GM20431 (cell line): Measurements from ENCODE around the gene SNX25.
"Not testable (repeated sequence)": the region's sequence is repeated elsewhere in the genome, so short reads cannot be mapped to it uniquely, and the experiment has no call there.

Experiments
- in situ Hi-C: fragments of 300-500 bp; cut with MseI, MboI; formaldehyde crosslinking; loops from one replicate; pipeline ENCODE4 v1.15.0; 2020; ENCODE audit warnings: low sequenced_read_pairs; ENCODE audit not compliant: unreplicated experiment

Gene SNX25

DNA sequence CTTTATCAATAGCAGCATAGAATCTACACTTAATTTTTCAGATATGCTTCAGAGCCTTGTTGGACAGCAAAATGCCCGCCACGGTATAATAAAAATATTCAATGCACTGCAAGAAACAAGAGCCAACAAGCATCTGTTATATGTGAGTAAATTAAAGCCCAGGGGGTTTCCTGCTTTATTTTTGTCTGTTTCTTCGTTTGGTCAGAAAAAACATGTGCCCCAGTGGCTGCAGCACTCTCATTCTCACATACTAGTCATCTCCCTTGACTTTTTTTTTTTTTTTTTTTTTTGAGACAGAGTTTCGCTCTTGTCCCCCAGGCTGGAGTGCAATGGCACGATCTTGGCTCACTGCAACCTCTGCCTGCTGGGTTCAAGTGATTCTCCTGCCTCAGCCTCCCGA, 153.2 kb downstream of the SNX25 start:
- in situ Hi-C loops = not testable (repeated sequence)

DNA sequence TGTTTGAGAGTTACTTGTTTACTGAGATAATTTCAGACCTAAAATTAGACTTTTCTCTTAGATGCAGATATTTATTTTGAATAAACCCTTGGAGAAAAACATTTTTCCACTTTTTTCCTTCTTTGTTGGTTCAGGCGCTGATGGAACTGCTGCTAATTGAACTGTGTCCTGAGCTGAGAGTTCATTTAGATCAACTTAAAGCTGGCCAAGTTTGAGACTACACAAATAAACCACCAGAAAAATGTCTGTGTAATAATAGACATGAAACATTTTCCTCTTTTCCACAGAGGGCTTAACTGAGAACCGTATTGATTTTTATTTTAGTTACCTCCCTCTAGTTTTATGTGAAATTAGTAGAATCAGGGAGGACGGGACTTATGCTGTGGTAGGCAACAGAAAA, 153.9 kb downstream of the SNX25 start:
- in situ Hi-C loops = no loop called here

DNA sequence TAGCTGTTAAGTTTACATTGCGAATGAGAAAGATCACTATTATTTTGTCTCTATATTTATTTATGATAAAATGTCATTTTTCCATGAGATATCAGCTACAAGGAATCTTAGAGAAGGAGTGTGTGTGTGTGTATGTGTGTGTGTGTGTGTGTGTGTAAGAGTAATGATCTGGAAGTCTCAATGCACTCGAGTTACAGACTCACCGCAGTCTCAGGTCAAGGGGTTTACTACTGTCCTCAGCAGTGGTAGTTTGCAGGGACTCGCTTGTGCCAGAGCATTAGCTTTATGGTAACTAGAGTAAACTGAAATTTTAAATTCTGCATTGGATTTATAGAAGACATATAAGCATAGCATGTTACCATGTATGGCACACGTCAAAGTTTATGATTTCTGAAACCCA, 155.5 kb downstream of the SNX25 start:
- in situ Hi-C loops = no loop called here

DNA sequence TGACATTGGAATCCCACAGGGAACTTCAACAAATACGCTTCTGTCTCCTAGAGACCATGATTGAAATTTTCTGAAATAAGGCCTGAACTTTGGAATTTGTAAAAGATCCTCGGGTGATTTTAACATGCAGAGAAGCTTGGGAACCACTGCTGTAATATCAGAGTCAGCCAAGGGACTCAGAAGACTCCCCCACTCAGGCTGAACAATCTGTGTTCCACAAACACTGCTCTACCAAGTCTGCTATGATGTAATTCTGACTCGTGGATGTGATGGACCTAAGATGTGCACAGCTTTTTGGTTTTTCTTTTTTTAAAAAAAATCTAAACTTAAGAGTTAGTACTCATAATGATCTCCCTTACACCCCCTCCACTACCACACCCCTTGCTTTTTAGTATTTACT, 160.3 kb downstream of the SNX25 start:
- in situ Hi-C loops = no loop called here

DNA sequence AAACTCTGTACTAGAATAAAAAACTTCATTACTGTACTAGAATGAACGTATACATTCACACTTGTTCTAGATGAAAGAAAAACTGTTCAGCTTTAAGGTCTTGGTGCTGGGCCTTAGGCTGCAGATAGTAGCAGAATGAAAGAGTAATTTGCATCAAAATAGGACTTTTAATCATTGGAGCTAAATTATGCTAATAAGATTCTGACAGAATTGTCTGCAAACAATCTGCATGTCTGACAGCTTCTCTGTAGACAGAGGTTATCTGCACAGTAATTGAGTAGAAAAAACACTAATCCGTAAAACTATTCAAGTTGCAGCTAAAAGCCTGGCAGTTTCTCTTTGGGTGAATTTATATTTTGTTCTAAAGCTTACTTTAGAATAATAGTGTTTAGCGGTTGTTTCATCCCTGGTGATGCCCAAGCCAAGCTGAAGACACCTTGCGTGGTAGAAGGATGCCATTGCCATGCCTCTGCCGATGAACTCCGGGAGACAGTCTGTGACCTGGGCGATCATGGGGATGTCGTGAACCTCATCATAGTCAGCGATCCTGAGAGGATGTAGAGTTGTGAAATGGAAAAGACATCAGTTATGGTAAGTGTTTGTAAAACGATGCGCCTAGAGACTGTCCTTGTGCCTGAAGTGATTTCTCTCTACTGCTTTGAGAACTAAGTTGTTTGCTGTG, 161.0 kb downstream of the SNX25 start:
- in situ Hi-C loops = no loop called here

DNA sequence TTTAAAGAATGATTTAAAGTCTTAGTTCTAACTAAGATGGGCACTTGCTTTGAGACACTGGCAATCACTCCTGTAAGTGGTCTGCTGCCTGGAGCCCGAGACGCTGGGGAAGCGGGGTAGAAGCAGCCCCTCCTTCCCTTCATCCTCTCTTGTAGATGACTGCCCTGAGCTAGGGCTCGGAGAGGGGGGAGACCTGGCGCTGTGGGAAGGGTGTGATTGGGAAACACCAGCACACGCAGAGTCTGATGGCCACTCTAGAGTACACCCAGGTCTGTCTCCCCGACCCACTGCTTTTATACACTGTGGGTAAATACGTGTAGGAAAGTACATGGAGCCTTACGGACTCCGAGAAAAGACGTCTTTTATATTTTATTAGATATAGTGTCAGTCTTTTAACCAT, 162.3 kb downstream of the SNX25 start:
- in situ Hi-C loops = no loop called here

DNA sequence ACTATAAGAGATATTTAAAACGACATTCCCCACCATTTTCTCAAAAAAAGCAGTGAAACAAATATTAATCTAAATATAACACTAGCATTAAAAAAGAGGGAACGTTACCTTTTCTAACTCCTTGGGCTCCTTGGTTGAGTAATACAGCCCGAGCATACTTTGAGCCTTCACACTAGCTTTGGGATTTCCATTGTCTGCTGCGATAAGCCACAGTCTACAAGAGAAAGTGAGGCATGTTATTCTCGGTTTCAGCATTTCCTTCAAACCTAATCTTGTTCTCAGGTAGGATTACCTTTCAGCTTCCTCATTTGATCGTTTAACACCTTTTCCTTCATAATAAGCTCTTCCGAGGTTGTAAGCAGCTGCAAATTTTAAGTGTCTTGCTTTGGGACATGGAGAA, 164.6 kb downstream of the SNX25 start:
- in situ Hi-C loops = no loop called here

DNA sequence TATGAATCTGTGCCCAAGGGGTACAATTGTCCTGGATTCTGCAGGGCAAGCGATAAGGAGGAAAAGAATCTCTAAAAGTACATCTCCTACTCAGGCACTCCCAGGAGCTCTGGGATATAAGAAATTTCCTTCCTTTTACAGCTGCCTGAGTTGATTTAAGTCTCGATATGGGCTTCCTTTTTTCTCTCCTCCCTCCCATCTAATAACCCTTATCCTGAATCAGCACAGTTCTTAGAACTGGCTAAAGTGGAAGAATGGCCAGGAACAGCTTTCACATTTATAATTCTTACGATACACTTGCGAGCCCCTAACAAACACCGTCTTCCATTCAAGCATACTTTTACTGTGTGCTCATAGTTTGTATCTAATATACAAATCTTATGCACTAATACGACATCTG, 165.2 kb downstream of the SNX25 start:
- in situ Hi-C loops = no loop called here

DNA sequence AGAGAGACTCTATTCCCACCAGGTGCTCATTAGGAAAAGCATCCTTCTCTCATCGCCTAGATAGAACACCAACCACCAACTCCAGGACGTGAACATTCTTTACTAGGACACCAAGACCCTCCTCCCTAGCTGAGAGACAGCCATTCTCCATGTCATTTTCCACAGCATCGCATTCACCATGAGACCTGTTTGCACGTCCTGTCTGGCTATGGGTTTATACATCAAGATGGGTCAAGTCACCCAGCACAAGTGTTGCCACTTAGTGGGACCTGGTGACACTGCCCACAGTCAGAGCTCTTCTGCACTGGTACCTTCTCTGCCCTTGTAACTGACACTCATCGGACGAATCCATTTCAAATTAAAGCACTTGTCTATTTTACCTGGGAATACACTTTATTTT, 168.9 kb downstream of the SNX25 start:
- in situ Hi-C loops = no loop called here

DNA sequence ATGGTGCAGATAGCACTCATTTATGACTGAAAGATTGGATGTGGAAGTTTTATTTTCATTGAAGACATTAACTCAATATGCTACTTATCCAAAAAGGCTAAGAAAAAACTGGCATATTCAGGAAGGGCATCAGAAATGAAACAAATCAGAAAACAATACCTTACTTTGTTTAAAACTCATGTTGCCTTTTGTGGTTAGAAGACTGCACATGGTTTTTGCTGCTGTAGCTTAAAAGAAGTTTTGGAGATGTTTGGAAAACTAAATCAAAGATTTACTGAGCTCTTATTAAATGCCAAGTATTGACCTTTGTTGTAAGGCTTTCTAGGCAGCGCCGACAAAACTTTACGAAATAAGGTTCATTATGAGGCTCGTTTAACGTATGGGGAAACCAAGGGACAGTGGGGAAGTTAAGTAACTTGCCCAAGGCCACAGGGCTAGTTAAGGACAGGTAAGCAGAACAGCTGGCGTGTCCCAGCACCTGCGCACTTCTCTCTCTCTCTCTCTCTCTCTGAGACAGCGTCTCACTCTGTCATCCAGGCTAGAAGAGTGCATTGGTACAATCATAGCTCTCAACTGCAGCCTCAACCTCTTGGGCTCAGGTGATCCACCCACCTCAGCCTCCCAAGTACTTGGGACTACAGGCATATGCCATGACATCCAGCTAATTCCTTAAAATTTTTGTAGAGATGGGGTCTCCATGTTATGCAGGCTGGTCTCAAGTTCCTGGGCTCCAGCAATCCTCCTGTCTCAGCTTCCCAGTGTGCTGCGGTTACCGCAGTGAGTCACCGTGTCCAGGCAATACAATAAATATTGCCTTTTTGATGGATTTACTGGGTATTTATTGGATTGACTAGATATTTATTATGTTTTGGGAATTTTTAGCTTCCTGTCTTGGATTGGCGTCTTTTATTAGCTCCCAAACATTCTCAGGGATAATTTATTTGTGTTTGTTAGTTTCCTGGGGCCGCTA, 170.2 kb downstream of the SNX25 start:
- in situ Hi-C loops = no loop called here

DNA sequence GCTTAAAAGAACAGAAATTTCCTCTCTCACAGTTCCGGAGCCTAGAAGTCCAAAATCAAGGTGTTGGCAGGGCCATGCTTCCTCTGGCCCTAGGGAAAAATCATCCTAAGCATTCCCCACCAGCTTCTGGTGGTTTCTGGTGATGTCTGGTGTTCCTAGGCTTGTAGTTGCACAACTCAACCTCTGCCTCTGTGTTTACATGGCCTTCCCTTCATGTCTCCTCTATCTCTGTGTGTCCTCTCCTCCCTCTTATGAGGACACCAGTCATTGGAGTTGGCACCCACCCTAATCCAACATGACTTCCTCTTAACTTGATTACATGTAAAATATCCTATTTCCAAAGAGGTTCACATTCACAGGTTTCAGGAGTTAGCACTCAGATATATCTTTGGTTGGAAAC, 170.9 kb downstream of the SNX25 start:
- in situ Hi-C loops = no loop called here

DNA sequence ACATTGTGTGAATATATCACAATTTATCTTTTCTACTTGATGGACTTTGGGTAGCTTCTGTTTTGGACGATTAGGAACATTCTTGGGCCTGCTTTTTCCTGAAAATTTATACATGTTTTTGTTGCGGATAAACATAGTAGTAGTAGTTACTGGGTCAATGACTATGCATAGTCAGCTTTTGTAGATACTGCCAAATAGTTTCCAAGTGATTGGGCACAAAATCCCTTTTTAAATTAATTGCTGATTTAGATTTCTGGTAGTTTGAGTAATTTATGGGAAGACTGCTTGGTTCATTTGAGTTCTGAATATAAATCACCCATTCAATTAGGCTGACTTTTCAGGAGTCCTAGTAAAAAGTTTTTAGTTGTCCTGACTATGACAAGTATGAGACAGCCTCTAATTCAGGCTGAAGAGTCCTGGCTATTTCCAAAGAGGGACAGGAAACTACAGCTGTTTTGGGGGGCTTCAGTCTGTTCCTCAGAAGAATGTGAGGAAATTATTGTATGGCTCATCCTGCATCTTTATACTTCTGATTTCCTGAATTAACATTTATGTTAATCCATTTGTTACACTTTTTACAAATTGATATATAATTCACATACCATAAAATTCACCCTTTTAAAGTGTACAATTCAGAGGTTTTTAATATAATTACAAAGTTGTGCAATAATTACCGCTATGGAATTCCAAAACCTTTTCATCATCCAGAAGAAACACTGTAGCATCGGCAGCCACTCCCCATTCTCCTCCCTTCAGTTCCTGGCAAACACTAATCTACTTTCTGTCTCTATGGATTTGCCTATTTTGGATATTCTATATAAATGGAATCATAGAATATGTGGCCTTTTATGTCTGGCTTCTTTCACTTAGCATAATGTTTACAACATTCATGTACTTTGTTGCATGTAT, 172.1 kb downstream of the SNX25 start:
- in situ Hi-C loops = no loop called here

DNA sequence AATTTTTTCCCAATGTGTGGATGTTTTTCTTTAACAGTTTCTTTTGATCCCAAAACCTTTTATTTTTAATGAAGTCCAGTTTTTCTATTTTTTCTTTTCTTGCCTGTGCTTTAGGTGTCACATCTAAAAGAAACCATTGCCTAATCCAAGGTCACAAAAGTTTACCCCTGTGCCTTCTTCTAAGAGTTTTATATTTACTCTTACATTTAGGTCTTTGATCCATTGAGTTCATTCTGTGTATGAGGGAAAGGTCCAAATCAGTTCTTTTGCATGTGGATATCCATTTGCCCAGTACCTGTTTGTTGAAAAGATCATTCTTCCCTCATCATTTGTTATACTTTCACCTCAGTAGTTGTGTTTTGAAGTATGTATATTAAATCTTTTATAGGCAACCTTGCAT, 173.4 kb downstream of the SNX25 start:
- in situ Hi-C loops = no loop called here

DNA sequence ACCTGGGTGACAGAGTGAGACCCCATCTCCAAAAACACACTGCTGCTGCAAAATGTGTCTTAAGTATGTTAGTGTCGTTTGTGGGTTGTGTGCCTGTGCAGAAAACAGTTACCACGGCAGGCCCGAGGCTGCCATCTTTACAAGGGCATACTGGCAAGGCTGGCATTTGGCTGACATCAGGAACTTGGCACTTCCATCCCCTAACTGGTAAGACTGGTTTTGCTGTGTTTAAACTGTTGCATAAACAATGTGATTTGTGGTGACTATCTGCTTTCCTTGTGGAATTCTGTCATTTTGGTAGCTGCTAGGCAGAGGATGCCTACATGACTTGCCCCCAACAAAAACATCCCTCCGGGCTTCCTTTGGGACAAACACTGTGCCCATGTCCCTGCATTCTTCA, 174.1 kb downstream of the SNX25 start:
- in situ Hi-C loops = no loop called here

DNA sequence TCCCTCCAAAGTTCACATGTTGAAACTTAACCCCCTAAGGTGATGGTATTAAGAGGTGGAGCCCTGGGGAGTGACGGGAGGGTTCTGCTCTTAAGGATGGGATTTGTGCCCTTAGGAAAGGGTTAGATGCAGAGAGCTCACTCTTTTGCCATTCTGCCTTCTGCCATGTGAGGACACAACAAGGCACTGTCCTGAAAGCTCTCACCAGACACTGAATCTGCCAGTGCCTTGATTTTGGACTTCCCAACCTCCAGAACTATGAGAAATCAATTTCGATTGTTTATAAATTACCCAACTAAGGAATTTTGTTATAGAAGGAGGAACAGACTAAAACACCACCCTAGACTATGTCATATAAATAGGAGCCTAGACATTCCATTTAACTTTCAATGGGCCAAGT, 174.7 kb downstream of the SNX25 start:
- in situ Hi-C loops = no loop called here

DNA sequence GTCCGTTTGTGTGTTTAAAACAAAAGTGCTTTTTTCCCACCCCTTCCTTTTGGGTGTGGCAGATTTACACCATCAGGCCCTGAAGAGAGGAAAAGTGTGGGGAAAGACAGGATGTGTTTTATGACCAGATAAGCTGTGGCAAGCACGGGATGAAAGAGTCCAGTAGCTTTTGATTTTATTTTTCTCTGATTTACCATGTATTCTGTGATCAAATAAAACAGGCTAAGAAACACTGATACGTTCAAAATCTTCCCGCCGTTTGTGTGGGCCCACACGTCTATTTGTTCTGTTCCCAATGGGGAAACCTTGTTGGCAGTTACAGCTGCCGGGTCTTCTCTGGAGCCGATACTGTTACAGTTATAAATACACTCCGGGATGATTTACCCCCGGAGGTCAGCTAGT, 175.5 kb downstream of the SNX25 start:
- in situ Hi-C loops = no loop called here

DNA sequence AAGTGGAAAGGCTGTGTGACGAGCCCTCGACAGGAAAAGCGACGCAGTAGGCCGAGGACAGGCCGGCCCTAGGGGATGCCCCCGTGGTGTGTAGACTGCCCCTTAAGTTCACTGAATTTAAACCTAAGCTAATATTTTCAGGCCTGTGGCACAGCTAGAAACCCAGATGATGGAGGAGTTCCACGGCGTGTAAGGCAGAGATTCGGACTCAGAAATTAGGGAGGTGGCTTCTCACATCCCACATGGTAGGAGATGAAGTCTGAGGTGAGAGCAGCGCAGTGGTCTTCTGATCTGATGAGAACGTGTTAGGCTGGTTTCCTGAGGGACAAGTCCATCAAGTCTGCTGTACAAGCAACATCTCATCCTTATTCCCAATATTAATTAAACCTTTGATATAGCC, 178.6 kb downstream of the SNX25 start:
- in situ Hi-C loops = no loop called here

DNA sequence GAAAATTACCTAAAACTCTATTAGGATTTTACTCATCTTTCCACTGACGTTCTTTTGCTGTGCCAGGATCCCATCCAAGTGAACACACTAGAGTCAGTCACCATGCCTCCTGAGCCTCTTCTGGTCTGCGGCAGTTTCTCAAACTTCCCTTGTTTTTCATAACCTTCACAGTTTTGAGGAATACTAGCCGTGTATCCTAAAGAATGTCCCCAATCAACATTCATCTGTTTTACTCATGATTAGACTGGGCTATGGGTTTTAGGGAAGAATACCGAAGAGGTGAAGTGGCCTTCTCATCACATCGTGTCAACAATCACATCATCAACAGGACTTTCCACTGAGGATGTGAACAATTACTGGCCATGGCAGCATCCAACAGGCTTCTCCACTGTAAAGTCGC, 181.5 kb downstream of the SNX25 start:
- in situ Hi-C loops = no loop called here

DNA sequence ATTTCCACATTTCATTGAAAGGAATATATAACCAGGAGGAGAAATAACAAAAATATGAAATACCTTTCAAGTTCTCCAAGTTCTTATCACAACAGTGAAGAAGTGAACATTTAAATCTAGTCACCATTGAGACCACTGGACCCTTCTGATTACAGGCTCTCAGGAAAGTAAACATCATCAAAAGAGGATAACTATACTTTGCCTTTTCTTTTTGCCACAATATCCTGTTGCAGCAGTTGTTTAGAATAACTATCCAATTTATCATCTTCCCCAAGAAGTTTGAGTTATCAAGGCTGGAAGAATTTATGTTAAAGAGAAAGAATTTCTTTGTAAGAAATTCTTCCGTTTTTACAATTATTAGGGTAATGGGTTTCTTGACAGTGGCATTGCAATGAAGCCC, 182.8 kb downstream of the SNX25 start:
- in situ Hi-C loops = no loop called here

DNA sequence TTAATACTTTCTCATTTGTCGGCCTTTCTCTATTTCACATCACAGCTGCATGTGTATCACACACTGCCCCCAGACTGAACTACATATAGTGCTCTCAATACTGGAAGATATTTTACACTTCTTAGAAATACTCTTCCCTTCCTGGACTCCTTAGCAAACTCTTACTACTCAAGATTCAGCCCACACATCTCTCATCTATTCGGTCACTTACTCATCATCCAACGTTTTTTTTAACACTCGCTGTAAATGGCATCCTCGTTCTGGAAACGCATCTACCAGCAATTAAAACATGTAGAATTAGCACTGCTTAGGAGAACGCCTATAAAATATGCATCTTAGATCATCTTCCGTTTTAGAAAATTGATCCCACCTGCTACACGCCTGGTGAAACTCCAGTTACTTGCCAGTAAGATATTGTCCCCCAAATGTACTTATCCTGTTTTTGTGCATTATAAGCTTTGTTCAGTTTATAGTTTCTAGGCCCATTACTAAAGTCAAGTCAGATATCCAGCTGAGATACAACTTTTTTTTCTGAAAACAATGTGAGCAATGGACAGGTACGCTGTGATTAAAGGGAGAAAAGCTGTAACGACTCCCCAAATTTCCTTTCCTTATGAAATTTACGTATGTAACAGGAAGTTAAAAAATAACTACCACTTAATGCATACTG, 185.3 kb downstream of the SNX25 start:
- in situ Hi-C loops = no loop called here
